Right atrium auricular region (tissue), 2 donors: ENCODE data around the gene CNPY2. TPM values are rescaled to one million over a fixed set of nuclear protein-coding genes. Genes with fewer than 3 reads are reported as not detected.

Experiments used
- DNase-seq: peaks from one replicate; pipeline ENCODE4 v3.0.0-alpha.2; 2019; ENCODE audit warnings: low spot score
- H3K27ac ChIP-seq, 2 donors: fragments of 200-600 bp; sonication (generic); 1 replicate in 1 of 2; 2 replicates in 1 of 2; pipeline ENCODE4 v1.5.1; 2016 to 2019
- H3K27me3 ChIP-seq, 2 donors: fragments of 200-600 bp; sonication (generic); one replicate each; pipeline versions ENCODE4 v1.5.1 to v1.6.0; 2017 to 2019
- H3K36me3 ChIP-seq: fragments of 200-600 bp; sonication (generic); one replicate; pipeline ENCODE4 v1.5.1; 2016
- H3K4me1 ChIP-seq, 2 donors: fragments of 200-600 bp; sonication (generic); one replicate each; pipeline versions ENCODE4 v1.5.1 to v1.6.0; 2017 to 2019
- H3K4me3 ChIP-seq, 2 donors: fragments of 200-600 bp; sonication (generic); 1 replicate in 1 of 2; 2 replicates in 1 of 2; pipeline ENCODE4 v1.5.1; 2017 to 2019; ENCODE audit warnings: mild to moderate bottlenecking in 1 of 2, moderate library complexity in 1 of 2
- H3K9me3 ChIP-seq, 2 donors: fragments of 200-600 bp; sonication (generic); one replicate each; pipeline ENCODE4 v1.5.1; 2019
- total RNA-seq, 2 donors: library from RNA; depleted of rRNA; stranded (reverse); fragments of >200 nt; gene quantifications; one replicate each; pipeline ENCODE4 v1.1.0, GENCODE V29; 2016
- TF ChIP-seq, protein P1 (sequence below), 2 donors: fragments of 200-600 bp; sonication (generic); IDR thresholded peaks; one replicate each; pipeline ENCODE4 v1.5.1; 2019; ENCODE audit warnings: antibody characterized with exemption in 2 of 2

The CNPY2 gene
- total RNA-seq, 2 donors from 2014 or later, result 37.0 to 55.2 TPM

DNA sequence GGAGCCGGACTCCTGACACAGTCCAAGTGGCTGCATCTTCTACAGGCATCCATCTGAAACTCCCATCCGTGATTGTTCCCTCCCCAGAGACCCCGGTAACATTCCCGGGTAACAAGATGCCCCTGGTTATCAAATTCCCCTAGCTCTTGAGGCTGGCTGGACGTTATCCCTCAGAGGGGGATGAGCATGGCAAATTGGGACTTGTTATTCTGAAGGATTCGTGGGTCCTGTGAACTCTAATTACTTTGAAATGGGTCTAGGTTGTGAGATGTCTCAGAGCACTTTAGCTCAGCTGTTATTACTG, 18.7 kb upstream of the CNPY2 start:
- Histone ChIP-seq H3K27ac (peak overlapping the region; percentile 92 to 95), H3K36me3 (no peaks in the 10 kb centered on the region), H3K4me1 (peaks cover 0 to 14% of the 10 kb centered on the region in 2 donors), H3K4me3 (peak overlapping the region; percentile 55 to 61), H3K27me3 (no peaks in the 10 kb centered on the region), H3K9me3 (no peaks in the 10 kb centered on the region)
- DNase-seq, result no peak
- TF ChIP-seq, protein P1, sequence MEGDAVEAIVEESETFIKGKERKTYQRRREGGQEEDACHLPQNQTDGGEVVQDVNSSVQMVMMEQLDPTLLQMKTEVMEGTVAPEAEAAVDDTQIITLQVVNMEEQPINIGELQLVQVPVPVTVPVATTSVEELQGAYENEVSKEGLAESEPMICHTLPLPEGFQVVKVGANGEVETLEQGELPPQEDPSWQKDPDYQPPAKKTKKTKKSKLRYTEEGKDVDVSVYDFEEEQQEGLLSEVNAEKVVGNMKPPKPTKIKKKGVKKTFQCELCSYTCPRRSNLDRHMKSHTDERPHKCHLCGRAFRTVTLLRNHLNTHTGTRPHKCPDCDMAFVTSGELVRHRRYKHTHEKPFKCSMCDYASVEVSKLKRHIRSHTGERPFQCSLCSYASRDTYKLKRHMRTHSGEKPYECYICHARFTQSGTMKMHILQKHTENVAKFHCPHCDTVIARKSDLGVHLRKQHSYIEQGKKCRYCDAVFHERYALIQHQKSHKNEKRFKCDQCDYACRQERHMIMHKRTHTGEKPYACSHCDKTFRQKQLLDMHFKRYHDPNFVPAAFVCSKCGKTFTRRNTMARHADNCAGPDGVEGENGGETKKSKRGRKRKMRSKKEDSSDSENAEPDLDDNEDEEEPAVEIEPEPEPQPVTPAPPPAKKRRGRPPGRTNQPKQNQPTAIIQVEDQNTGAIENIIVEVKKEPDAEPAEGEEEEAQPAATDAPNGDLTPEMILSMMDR (IDR thresholded peaks at IDR 0.05), result no peak

DNA sequence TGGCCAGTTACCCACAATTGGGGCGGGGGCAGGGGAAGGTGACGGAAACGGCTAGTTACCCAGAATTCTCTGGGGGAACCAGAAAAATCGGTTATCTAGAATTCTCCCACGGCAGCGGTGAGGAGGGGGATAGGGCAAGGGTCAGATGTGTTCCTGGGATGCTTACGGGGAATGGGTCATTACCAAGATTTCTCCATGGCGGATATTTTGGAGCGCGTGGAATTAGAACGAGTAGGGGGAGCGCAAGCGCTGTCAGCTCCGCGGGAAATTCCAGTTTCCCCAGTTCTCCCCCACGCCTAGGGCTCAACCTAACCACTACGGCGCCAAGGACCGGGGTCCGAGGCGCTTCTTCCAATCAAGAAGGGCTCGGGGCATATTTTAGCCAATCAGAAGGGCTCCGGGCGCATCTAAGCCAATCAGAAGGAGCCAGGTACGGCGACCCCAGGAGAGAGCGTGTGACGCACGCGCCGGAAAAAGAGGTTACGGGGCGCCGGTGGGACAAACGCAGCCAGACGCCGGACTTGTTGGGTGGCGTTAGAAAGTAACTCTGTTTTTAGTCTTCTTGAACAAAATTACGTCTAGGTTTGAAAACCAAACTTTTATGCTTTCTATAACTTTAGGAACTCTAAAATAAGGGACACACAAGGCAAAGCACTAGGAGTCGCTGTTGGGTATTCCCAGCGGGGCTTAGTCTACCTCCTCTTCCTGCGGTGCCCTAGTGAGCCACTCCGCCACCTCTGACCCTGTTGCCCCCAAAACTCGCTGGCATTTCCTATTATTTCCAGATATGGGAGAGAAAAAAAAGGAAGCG, 18.1 kb upstream of the CNPY2 start, which contains the start of gene PAN2:
Gene PAN2, minus strand, starts transcription at position 322 of the 811 bp plus-strand sequence. CDS start 906 bp downstream, outside the sequence.
- no peaks in the 10 kb centered on the region for H3K36me3 ChIP-seq
- H3K4me1 ChIP-seq, result peaks cover 0 to 14% of the 10 kb centered on the region in 2 donors
- peak; percentile 99 for DNase-seq
- H3K9me3 ChIP-seq, result no peaks in the 10 kb centered on the region
- peak within 1 kb of the TSS; percentile 92 to 95 for H3K27ac ChIP-seq
- H3K4me3 ChIP-seq, result peak within 1 kb of the TSS; percentile 55 to 61
- TF ChIP-seq, protein P1 (IDR thresholded peaks at IDR 0.05), result peak; percentile 23 to 70
- no peaks in the 10 kb centered on the region for H3K27me3 ChIP-seq

DNA sequence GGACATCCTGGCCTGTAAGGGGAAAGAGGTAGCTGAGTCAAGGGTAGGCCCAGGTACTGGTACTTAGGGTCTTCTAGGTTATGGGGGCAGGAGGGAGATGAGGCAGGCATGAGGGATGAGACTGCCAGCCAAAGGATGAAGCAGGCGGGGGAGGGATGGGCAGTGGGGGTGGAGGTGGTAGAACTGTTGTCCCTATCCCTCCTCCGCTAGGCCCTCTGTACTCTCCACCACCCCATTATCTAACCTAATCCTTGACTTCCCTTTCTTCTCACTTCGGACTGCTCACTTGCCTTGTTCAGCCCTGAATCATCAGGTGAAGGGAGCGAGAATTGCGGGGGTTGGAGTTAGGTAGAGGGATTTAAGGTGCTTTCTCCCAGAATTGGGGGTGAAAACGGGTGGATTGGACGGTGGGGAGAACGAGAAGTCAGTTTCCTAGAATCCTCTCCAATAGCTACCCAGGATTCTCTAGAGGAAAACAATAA, 17.4 kb upstream of the CNPY2 start:
- Histone ChIP-seq H3K4me1 (peaks cover 0 to 14% of the 10 kb centered on the region in 2 donors), H3K27ac (peak overlapping the region; percentile 92 to 95), H3K4me3 (peak overlapping the region; percentile 55 to 61), H3K9me3 (no peaks in the 10 kb centered on the region), H3K27me3 (no peaks in the 10 kb centered on the region), H3K36me3 (peaks cover 4% of the 10 kb centered on the region)
- TF ChIP-seq, protein P1 (IDR thresholded peaks at IDR 0.05), result no peak
- DNase-seq, result no peak

DNA sequence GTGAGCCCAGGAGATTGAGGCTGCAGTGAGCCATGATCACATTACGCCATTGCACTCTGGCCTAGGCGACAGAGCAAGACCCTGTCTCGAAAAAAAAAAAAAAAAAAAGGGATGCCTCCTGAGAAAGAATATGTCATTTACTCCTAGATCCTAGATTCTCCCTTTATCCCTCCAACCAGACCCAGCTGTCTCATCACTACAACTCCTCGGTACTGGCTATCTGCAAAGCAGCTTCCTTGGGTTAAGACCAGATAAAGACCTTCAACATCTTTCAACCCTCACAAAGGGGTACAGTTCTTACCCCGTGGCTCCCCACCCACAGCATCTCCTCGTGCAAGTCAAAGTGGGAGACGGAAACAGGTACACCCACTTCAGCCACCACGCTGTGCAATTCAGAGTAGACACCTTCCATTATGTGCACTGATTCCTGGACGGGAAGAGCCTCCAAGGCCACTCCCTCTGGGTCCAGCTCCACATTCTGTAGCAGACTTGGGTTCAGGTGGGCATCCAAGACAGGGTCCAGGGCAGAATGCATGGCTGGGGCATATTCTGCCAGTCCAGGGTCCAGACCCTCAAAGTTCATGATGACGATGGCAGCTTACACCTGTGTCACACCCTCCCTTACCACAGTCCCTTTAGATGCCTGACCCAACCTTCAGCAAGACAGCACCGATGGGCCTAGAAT, 16.9 kb upstream of the CNPY2 start:
- peaks cover 9% of the 10 kb centered on the region for H3K36me3 ChIP-seq
- H3K27ac ChIP-seq, result peak overlapping the region; percentile 92 to 95
- peak overlapping the region; percentile 55 to 61 for H3K4me3 ChIP-seq
- no peaks in the 10 kb centered on the region for H3K9me3 ChIP-seq
- peaks cover 0 to 14% of the 10 kb centered on the region in 2 donors for H3K4me1 ChIP-seq
- DNase-seq, result no peak
- TF ChIP-seq, protein P1 (IDR thresholded peaks at IDR 0.05), result no peak
- no peaks in the 10 kb centered on the region for H3K27me3 ChIP-seq

DNA sequence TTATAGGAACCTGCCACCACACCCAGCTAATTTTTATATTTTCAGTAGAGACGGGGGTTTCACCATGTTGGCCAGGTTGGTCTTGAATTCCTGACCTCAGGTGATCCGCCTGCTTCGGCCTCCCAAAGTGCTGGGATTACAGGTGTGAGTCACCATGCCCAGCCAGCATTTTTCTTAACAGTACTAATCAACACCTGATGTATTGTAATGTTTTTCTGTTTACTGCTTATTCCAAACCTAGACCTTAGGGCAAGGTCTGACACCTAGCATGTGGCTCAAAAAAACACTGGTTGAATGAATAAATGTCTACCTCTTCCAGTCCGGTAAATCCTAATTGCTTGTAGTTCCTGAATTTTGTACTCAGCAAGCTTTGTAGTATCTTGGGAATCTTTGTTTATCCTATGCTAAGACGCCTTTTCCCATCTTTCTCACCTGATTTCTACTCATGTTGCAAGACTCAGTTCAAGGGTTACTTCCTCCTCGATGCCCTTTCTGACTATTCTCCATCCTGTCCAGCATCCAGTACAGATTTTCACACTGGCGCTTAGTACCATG, 15.2 kb upstream of the CNPY2 start:
- no peak for DNase-seq
- no peak overlapping the region for H3K27ac ChIP-seq
- H3K27me3 ChIP-seq, result no peaks in the 10 kb centered on the region
- H3K4me3 ChIP-seq, result no peak overlapping the region
- TF ChIP-seq, protein P1 (IDR thresholded peaks at IDR 0.05), result no peak
- H3K4me1 ChIP-seq, result peaks cover 0 to 14% of the 10 kb centered on the region in 2 donors
- peaks cover 26% of the 10 kb centered on the region for H3K36me3 ChIP-seq
- H3K9me3 ChIP-seq, result no peaks in the 10 kb centered on the region
